GM12873 (cell line): ENCODE measurements around the gene AMDHD2.

Experiments
- TF ChIP-seq, protein P1 (sequence below): IDR thresholded peaks from 2 replicates; pipeline ENCODE4 v1.5.1; 2012; ENCODE audit warnings: low read depth, mild to moderate bottlenecking, moderate library complexity, low read length, control low read depth; ENCODE audit not compliant: insufficient read depth; ENCODE audit errors: missing control alignments

AMDHD2 gene

DNA sequence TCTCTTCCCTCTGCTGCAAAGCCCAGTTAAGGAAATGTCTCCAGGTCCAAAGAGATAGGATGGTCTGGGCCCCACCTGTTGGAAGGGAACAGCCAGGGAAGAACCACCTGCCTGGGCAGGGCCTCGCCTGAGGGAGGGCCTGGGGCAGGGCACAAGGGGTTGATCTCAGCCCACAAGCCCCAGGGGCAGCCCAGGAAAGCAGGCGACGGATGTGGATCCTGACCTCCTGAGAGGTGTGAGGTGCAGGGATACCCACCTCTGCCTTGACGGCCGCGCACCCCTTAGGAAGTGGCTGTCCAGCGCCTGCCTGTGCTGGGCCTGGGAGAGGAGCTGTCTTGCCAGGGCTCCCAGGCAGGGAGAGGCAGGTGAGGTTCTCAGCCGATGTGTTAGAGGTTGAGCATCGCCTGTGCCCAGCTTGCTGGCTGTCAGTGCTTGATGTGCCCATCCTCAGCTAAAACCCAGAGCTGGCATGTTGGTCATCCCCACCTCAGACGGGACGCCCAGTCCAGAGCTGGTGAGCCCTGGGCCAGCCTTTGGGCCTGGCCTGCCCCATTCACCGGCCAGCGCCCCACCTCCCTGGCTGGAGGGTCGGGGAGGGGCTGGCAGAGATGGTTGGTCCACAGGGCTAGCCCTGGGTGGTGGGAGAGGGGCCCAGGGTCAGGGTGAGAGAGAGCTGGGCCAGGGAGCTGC is 10.6 kb downstream of the AMDHD2 start:
- TF ChIP-seq, protein P1, sequence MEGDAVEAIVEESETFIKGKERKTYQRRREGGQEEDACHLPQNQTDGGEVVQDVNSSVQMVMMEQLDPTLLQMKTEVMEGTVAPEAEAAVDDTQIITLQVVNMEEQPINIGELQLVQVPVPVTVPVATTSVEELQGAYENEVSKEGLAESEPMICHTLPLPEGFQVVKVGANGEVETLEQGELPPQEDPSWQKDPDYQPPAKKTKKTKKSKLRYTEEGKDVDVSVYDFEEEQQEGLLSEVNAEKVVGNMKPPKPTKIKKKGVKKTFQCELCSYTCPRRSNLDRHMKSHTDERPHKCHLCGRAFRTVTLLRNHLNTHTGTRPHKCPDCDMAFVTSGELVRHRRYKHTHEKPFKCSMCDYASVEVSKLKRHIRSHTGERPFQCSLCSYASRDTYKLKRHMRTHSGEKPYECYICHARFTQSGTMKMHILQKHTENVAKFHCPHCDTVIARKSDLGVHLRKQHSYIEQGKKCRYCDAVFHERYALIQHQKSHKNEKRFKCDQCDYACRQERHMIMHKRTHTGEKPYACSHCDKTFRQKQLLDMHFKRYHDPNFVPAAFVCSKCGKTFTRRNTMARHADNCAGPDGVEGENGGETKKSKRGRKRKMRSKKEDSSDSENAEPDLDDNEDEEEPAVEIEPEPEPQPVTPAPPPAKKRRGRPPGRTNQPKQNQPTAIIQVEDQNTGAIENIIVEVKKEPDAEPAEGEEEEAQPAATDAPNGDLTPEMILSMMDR, result no peak

DNA sequence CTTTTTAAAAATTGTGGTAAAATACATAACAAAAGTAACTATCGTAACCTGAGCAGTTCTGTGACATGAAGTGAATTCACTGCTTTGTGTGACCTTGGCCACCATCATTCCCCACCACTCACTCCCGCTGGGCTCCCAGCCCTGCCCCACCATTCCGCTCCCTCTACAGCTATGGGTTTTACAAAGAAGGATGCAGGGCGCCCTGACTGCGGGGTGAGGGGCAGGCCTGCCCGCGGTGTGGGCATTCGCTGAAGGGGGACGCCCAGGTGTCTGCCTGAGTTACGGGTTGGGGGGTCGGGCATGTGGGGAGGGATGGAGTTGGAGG is 11.2 kb downstream of the AMDHD2 start, which contains the start of gene CEMP1:
Gene CEMP1, minus strand, starts transcription at position 38 of the 325 bp plus-strand sequence. CDS start 335 bp downstream, outside the sequence.
- TF ChIP-seq, protein P1, result no peak

DNA sequence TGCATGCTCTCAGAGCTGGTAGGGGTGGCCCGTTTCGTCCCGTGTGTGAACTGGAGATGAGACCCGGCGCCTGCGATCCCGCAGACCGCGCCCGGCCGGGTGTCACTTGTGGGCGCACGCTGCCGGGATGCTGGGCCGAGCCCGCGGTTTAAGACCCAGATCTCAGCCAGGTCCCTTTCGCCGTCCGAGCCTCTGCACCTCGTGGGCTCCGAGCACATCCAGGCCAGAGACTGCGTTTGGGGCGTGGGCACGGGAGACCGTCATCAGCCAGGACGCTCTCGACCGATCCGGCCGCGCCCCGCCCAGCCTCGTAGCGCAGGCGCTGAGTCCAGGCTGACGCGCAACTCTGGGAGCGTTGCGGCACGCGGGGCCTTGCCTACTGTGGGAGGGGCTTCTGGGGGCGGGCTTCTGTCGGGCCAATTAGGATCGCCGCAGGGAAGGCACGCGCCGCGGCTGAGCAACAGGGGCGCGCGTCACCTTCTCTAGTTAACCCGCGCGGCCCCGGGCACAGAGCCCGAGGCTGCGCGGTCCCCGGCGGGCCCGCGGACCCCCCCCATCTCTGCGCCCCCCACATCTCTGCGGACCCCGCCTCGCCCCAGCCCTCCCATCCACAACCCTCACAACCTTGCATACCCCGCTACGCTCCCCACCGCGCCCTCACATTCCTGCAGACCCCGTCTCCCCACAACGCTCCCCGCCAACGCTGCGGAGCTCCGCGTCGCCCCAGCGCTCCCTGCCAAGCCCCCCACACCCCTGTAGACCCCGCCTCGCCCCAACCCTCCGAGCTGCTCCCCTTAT is 11.7 kb downstream of the AMDHD2 start:
- TF ChIP-seq, protein P1, result no peak

DNA sequence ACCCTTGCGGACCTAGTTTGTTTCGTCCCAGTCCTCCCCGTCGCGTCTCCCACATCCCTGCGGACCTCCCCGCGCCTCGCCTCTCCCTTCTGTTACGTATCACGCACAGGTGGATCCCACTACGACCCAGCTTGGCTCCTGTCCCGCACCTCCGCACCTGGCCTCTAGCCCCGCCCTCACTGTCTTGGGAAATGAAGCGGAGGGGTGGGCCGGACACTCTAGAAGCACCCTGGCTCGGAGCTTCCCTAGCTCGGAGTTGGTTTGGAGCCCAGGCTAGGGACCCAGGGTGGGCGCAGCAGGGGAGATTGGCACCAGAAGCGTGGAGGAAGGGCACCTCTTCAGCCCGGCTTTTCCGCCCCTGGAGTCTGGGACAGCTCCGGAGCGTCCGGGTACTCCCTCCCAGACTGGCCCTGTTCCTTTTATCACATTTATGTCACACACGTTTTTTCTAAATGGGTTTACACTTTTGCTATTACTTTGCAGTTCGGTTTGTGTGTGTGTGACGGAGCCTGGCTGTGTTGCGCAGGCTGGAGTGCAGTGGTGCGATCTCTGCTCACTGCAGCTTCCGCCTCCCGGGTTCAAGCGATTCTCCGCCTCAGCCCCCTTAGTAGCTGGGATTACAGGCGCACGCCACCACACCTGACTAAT is 12.4 kb downstream of the AMDHD2 start:
- TF ChIP-seq, protein P1, result no peak

DNA sequence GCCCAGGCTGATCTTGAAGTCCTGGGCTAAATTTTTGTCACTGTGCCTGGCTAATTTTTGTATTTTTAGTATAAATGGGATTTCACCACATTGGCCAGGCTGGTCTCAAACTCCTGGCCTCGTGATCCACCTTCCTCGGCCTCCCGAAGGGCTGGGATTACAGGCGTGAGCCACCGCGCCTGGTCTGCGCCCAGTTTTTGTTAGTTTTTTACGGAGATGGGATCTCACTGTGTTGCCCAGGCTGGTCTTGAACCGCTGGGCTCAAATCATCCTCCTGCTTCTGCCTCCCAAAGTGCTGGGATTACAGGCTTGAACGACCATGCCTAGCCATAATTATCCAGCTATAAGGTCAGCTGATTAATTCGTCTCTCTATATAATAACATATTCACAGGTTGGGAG is 13.7 kb downstream of the AMDHD2 start:
- TF ChIP-seq, protein P1, result no peak

DNA sequence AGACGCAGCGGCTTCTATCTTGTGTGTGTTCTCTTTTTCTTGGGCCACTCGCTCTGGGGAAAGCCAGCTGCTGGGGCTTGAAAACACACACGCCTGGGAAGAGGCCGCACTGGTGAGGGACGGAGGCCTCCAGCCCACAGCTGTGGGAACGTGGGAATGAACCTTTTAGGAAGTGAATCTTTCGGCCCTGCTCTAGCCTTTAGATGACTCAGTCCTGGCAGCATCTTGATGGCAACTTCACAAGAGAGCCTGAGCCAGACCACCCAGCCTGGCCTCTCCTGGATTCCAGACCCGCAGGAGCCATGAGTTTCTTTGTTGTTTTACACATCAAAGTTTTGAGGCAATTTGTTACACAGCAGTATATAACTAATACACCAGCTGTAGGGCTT is 15.4 kb downstream of the AMDHD2 start:
- TF ChIP-seq, protein P1, result no peak
